ENCODE data around the gene PIGS. TPM values are rescaled to one million over a fixed set of nuclear protein-coding genes. Genes with fewer than 3 reads are reported as not detected.

Gene PIGS
- total RNA-seq: 68.5 and 114 TPM in 2 replicates

GRCh38 chr17:28571361-28572122 is at the start of gene PIGS:
Gene PIGS (minus strand): TSS chr17:28571524. CDS start chr17:28571496, 28 bp downstream.

GRCh38 chr17:28613931-28614381 is 42.6 kb upstream of the PIGS start, which contains the start of gene RSKR:
Gene RSKR (minus strand): TSS chr17:28614185. CDS start chr17:28614161, 24 bp downstream.

GRCh38 chr17:28598799-28599310 is 27.5 kb upstream of the PIGS start, which contains the start of gene SPAG5:
Gene SPAG5 (minus strand): TSS chr17:28599025. CDS start chr17:28598946, 79 bp downstream.

GRCh38 chr17:28576758-28577465 is 5.6 kb upstream of the PIGS start, which contains the start of gene ALDOC:
Gene ALDOC (minus strand): TSS chr17:28576895. CDS start chr17:28575532, 1,363 bp downstream.

GRCh38 chr17:28552176-28552999 is 18.9 kb downstream of the PIGS start, which contains the start of gene UNC119:
Gene UNC119 (minus strand): TSS chr17:28552624. CDS start chr17:28552557, 67 bp downstream.

GRCh38 chr17:28505986-28506665 is 65.2 kb downstream of the PIGS start, which contains the start of gene FOXN1:
Gene FOXN1 (plus strand): TSS chr17:28506348. CDS start chr17:28523970, 17,622 bp downstream.

Other genes with a start within 250 kb of the PIGS start
- 43.1 and 55.2 TPM in 2 replicates for gene IFT20, start 236.1 kb downstream of the PIGS start, total RNA-seq
- gene TNFAIP1, start 235.8 kb downstream of the PIGS start, total RNA-seq: 21.0 and 33.7 TPM in 2 replicates
- gene POLDIP2, start 214.0 kb downstream of the PIGS start, total RNA-seq: 79.9 and 105 TPM in 2 replicates
- gene SEBOX, start 206.3 kb downstream of the PIGS start, total RNA-seq: not detected in 2 replicates
- 0.16 and 1.4 TPM in 2 replicates for gene VTN, start 201.2 kb downstream of the PIGS start, total RNA-seq
- gene SARM1, start 199.8 kb downstream of the PIGS start, total RNA-seq: 7.8 and 10.0 TPM in 2 replicates
- 2.3 and 4.9 TPM in 2 replicates for gene SLC46A1, start 165.3 kb downstream of the PIGS start, total RNA-seq
- not detected in 2 replicates for gene SLC13A2, start 97.9 kb downstream of the PIGS start, total RNA-seq
- gene FOXN1, start 65.2 kb downstream of the PIGS start, total RNA-seq: not detected in 2 replicates
- 24.0 and 48.5 TPM in 2 replicates for gene UNC119, start 18.9 kb downstream of the PIGS start, total RNA-seq
- 130 and 212 TPM in 2 replicates for gene ALDOC, start 5.4 kb upstream of the PIGS start, total RNA-seq
- gene SPAG5, start 27.5 kb upstream of the PIGS start, total RNA-seq: 19.0 and 26.4 TPM in 2 replicates
- gene RSKR, start 42.7 kb upstream of the PIGS start, total RNA-seq: 0.91 and 3.7 TPM in 2 replicates
- gene BLTP2, start 73.6 kb upstream of the PIGS start, total RNA-seq: 79.1 and 90.8 TPM in 2 replicates
- 59.8 and 68.8 TPM in 2 replicates for gene SDF2, start 90.4 kb upstream of the PIGS start, total RNA-seq
- 30.6 and 50.3 TPM in 2 replicates for gene SUPT6H, start 90.7 kb upstream of the PIGS start, total RNA-seq
- gene PROCA1, start 140.4 kb upstream of the PIGS start, total RNA-seq: 0.39 and 3.8 TPM in 2 replicates
- 348 and 466 TPM in 2 replicates for gene RAB34, start 146.3 kb upstream of the PIGS start, total RNA-seq
- gene RPL23A, start 148.5 kb upstream of the PIGS start, total RNA-seq: 866 and 1,222 TPM in 2 replicates
- gene TLCD1, start 154.7 kb upstream of the PIGS start, total RNA-seq: 0.96 and 18.4 TPM in 2 replicates
- gene NEK8, start 157.3 kb upstream of the PIGS start, total RNA-seq: 1.6 and 2.4 TPM in 2 replicates
- 23.6 and 39.0 TPM in 2 replicates for gene TRAF4, start 172.5 kb upstream of the PIGS start, total RNA-seq